Left ventricle myocardium inferior (tissue), 1 donor: Measurements from ENCODE around the gene CYP2B6. TPM values are rescaled to one million over a fixed set of nuclear protein-coding genes. Genes with fewer than 3 reads are reported as not detected.
"Not testable (repeated sequence)": the region's sequence is repeated elsewhere in the genome, so short reads cannot be mapped to it uniquely, and the experiment has no call there.

Experiments used
- DNase-seq: peaks from one replicate; pipeline ENCODE4 v3.0.0-alpha.2; 2020
- H3K27ac ChIP-seq: fragments of 200-600 bp; replicated peaks from 2 replicates; pipeline ENCODE4 v1.8.0; 2021
- H3K27me3 ChIP-seq: fragments of 200-600 bp; 2 replicates; pipeline ENCODE4 v1.8.0; 2021; ENCODE audit warnings: low read depth
- H3K36me3 ChIP-seq: fragments of 200-600 bp; 2 replicates; pipeline ENCODE4 v1.8.0; 2021
- H3K4me1 ChIP-seq: fragments of 200-600 bp; 2 replicates; pipeline ENCODE4 v1.8.0; 2021
- H3K4me3 ChIP-seq: fragments of 200-600 bp; 2 replicates; pipeline ENCODE4 v1.8.0; 2021; ENCODE audit warnings: mild to moderate bottlenecking, moderate library complexity
- H3K9me3 ChIP-seq: fragments of 200-600 bp; replicated peaks from 2 replicates; pipeline ENCODE4 v1.8.0; 2021
- intact Hi-C: fragments of 100-400 bp; cut with micrococcal nuclease; formaldehyde crosslinking; loops from one replicate; pipeline ENCODE4 v1.11.0; 2022
- total RNA-seq: library from RNA; stranded (reverse); fragmentation: NEBNext Ultra II Directional; extraction: Animal tissue kit (Norgen Biotek cat#: 25700); gene quantifications from one replicate; pipeline ENCODE4 v1.2.1, GENCODE V29; 2021
- TF ChIP-seq, protein P1 (sequence below): fragments of 200-600 bp; IDR thresholded peaks from 2 replicates; pipeline ENCODE4 v1.8.0; 2021; ENCODE audit warnings: antibody characterized with exemption, mild to moderate bottlenecking, borderline replicate concordance
- donor health status: DM: no; HTN: yes; CAD: no; lungs with severe emphysema.

CYP2B6 gene
- total RNA-seq, 1 donor from 2014 or later: not detected

DNA sequence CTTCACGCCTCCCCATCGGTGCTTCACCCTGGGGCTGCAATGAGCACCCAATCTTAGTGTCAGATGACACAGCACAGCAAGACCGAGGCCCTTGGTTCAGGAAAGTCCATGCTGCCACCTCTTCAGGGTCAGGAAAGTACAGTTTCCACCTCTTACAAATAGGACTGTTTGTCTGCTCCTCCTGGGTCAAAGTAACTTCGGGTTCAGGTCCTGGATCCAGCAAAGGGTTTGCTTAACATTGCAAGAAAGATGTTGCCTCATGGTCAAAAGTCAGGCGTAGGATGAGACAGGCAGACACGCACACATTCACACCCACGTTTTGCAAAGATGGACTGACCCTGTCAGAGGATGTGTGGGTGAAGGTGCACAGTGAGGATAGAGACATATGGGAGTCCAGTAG, 1.6 kb upstream of the CYP2B6 start:
- TF ChIP-seq, protein P1, sequence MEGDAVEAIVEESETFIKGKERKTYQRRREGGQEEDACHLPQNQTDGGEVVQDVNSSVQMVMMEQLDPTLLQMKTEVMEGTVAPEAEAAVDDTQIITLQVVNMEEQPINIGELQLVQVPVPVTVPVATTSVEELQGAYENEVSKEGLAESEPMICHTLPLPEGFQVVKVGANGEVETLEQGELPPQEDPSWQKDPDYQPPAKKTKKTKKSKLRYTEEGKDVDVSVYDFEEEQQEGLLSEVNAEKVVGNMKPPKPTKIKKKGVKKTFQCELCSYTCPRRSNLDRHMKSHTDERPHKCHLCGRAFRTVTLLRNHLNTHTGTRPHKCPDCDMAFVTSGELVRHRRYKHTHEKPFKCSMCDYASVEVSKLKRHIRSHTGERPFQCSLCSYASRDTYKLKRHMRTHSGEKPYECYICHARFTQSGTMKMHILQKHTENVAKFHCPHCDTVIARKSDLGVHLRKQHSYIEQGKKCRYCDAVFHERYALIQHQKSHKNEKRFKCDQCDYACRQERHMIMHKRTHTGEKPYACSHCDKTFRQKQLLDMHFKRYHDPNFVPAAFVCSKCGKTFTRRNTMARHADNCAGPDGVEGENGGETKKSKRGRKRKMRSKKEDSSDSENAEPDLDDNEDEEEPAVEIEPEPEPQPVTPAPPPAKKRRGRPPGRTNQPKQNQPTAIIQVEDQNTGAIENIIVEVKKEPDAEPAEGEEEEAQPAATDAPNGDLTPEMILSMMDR: no peak
- no peak overlapping the region for H3K27ac ChIP-seq
- intact Hi-C loops: no loop called here

DNA sequence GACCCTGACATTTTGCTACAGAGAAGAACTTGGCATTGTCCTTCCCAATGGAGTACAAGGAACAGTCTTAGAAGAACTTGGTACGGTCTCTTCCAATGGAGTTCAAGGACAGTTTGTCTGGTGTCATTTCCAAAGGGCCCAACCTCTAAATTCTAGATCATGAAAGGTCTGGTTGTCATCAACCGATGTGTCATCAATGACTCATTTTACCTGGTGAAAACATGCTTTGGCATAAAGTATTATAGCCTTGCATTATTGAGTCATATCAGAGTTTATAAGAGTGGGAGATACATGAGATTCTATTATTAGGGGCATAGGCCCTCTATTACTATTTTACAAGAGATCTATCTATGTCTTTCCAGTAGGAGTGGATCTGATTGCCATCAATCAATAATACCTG, 4.3 kb downstream of the CYP2B6 start:
- peaks cover 31% of the 10 kb centered on the region for H3K27me3 ChIP-seq
- TF ChIP-seq, protein P1: no peak
- no peak overlapping the region for H3K4me3 ChIP-seq
- no peak overlapping the region for H3K27ac ChIP-seq
- H3K36me3 ChIP-seq: no peaks in the 10 kb centered on the region
- no peaks in the 10 kb centered on the region for H3K4me1 ChIP-seq
- H3K9me3 ChIP-seq: peaks cover 14% of the 10 kb centered on the region
- no peak for DNase-seq
- intact Hi-C loops: no loop called here

More for the DNA sequence above, 1.6 kb upstream of the CYP2B6 start:
- H3K9me3 ChIP-seq: peaks cover 15% of the 10 kb centered on the region
- H3K4me1 ChIP-seq: no peaks in the 10 kb centered on the region
- peaks cover 42% of the 10 kb centered on the region for H3K27me3 ChIP-seq
- no peak for DNase-seq
- no peak overlapping the region for H3K4me3 ChIP-seq
- H3K36me3 ChIP-seq: no peaks in the 10 kb centered on the region

DNA sequence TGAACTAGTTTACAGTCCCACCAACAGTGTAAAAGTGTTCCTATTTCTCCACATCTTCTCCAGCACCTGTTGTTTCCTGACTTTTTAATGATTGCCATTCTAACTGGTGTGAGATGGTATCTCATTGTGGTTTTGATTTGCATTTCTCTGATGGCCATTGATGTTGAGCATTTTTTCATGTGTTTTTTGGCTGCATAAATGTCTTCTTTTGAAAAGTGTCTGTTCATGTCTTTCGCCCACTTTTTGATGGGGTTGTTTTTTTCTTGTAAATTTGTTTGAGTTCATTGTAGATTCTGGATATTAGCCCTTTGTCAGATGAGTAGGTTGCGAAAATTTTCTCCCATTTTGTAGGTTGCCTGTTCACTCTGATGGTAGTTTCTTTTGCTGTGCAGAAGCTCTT, 7.9 kb downstream of the CYP2B6 start:
- DNase-seq, H3K4me1 ChIP-seq, H3K27ac ChIP-seq, H3K4me3 ChIP-seq, H3K36me3 ChIP-seq, intact Hi-C loops: not testable (repeated sequence)
- peaks cover 14% of the 10 kb centered on the region for H3K9me3 ChIP-seq
- peaks cover 34% of the 10 kb centered on the region for H3K27me3 ChIP-seq

DNA sequence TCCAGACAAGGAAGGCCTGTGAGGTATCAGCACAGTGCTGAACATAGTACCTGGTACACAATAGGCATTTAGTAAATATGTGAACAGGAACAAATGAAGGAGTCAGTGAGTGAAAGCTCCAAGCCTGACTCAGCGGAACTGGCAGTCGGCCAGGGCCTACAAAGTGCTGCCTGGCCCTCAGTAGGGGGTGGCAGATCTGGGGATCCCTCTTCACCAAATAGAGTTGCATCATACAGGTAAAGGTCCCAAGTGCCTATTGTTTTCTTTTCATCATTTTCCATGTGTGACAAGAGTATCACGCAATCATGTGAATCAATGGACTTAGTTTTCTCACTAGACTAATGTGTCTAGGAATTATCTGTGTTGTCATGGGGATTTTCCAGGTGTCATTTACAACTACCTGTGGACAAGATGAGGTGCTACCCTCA, 9.2 kb downstream of the CYP2B6 start:
- Histone ChIP-seq H3K9me3 (peaks cover 9% of the 10 kb centered on the region), H3K4me3 (no peak overlapping the region), H3K27me3 (peaks cover 37% of the 10 kb centered on the region), H3K27ac (no peak overlapping the region), H3K36me3 (no peaks in the 10 kb centered on the region), H3K4me1 (no peaks in the 10 kb centered on the region)
- TF ChIP-seq, protein P1: no peak
- DNase-seq: no peak
- intact Hi-C loops: no loop called here

DNA sequence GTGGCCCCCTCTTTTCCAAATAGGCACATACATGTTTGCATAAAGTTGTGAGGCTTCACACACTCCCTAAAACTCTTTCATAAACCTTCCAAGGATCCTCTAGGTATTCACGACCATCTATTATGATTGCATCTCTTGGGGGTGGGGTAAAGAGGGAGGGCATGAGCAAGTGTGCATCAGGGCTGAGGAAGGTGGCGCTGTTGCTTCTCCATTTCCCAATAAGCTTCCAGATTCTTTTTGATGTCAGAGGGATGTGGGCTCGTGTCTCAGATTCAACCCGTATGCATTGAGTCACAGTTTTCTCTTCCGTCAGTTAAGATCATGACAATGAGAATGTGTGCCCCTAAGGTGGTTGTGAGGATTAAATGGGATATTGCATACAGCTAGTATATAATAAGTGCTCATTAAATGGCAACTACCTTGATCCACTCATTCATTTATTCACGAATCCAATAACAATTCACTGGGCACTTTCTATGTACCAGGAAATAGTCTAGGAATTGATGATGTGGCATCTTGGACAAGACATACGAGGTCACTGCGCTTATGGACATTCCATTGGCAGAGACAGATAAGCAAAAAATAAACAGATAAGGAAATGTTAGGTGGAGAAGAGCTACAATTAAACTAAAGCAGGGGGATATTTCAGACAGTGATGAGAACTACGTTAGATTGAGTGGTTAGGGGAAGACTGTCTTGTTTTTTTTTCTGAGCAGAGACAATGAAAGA, 10.3 kb downstream of the CYP2B6 start:
- TF ChIP-seq, protein P1: no peak
- peaks cover 9% of the 10 kb centered on the region for H3K9me3 ChIP-seq
- H3K4me1 ChIP-seq: no peaks in the 10 kb centered on the region
- no peak for DNase-seq
- H3K27me3 ChIP-seq: peaks cover 48% of the 10 kb centered on the region
- H3K27ac ChIP-seq: no peak overlapping the region
- H3K36me3 ChIP-seq: no peaks in the 10 kb centered on the region
- H3K4me3 ChIP-seq: no peak overlapping the region
- intact Hi-C loops: no loop called here

DNA sequence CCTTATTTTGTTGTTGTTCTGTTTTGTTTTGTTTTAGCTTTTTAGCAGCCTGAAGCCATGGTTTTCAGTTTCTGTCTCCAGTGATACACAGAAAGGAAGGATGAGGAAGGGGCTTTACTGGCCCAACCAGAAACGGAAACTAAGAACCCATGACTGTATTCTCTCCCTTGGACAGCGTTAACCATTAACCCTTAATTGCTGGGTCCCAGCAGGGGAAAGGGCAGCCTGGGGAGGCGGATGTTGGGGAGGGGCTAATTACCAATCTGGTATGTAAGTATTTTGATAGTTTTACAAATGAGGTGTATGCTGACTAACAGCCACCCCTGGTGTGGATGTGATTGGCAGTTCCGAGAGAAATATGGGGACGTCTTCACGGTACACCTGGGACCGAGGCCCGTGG, 12.6 kb downstream of the CYP2B6 start:
- H3K27ac ChIP-seq, H3K4me3 ChIP-seq, H3K36me3 ChIP-seq, DNase-seq, intact Hi-C loops, H3K4me1 ChIP-seq, H3K9me3 ChIP-seq: not testable (repeated sequence)
- peaks cover 52% of the 10 kb centered on the region for H3K27me3 ChIP-seq
